Skeletal muscle satellite cell (primary cell): ENCODE results near the gene SLCO1B1. TPM values are rescaled to one million over a fixed set of nuclear protein-coding genes. Genes with fewer than 3 reads are reported as not detected.
"Not testable (repeated sequence)": the region's sequence is repeated elsewhere in the genome, so short reads cannot be mapped to it uniquely, and the experiment has no call there.

Experiments used
- H3K27me3 ChIP-seq: 2 replicates; pipeline ENCODE4 v1.7.0; 2013; ENCODE audit warnings: low read length; ENCODE audit not compliant: control insufficient read depth, insufficient read depth
- H3K36me3 ChIP-seq: 2 replicates; pipeline ENCODE4 v1.7.0; 2013; ENCODE audit warnings: mild to moderate bottlenecking, control low read depth, low read length; ENCODE audit not compliant: insufficient read depth
- H3K4me1 ChIP-seq: 2 replicates; pipeline ENCODE4 v1.7.0; 2013; ENCODE audit warnings: low read length; ENCODE audit not compliant: control insufficient read depth, insufficient read depth
- H3K4me2 ChIP-seq: 2 replicates; pipeline ENCODE4 v1.7.0; 2013; ENCODE audit warnings: mild to moderate bottlenecking, low read length
- H3K4me3 ChIP-seq: 2 replicates; pipeline ENCODE4 v1.7.0; 2013; ENCODE audit warnings: low read length
- H3K9ac ChIP-seq: 2 replicates; pipeline ENCODE4 v1.7.0; 2013; ENCODE audit warnings: mild to moderate bottlenecking, low read depth, low read length, moderate library complexity
- H3K9me3 ChIP-seq: replicated peaks from 2 replicates; pipeline ENCODE4 v1.7.0; 2013; ENCODE audit warnings: mild to moderate bottlenecking, control low read depth, low read length
- total RNA-seq: library from RNA; depleted of rRNA; stranded (reverse); fragments of >200 nt; gene quantifications from 2 replicates; pipeline ENCODE4 v1.2.3, GENCODE V29; 2012; rRNA removed

Gene SLCO1B1
- total RNA-seq = not detected in 2 replicates

GRCh38 chr12:21130998-21131397, at the start of gene SLCO1B1:
Gene SLCO1B1 (plus strand): TSS chr12:21131194. CDS start chr12:21141575, 10,381 bp downstream.
- Histone ChIP-seq H3K9ac (no peak within 1 kb of the TSS), H3K4me1 (no peaks in the 10 kb centered on the region), H3K36me3 (no peaks in the 10 kb centered on the region), H3K9me3 (no peaks in the 10 kb centered on the region), H3K4me3 (no peak within 1 kb of the TSS), H3K27me3 (no peaks in the 10 kb centered on the region), H3K4me2 (no peak within 1 kb of the TSS)

- not testable (repeated sequence) for H3K27me3 ChIP-seq, H3K4me2 ChIP-seq, H3K36me3 ChIP-seq, H3K4me1 ChIP-seq, H3K9me3 ChIP-seq, H3K4me3 ChIP-seq, H3K9ac ChIP-seq
Measured at GRCh38 chr12:21084753-21085152, 46.2 kb upstream of the SLCO1B1 start.

- Histone ChIP-seq H3K36me3 (no peaks in the 10 kb centered on the region), H3K9ac (no peak overlapping the region), H3K9me3 (no peaks in the 10 kb centered on the region), H3K27me3 (no peaks in the 10 kb centered on the region), H3K4me2 (no peak overlapping the region), H3K4me3 (no peak overlapping the region), H3K4me1 (no peaks in the 10 kb centered on the region)
Measured at GRCh38 chr12:21111732-21112131, 19.3 kb upstream of the SLCO1B1 start.

GRCh38 chr12:21113266-21113665, 17.7 kb upstream of the SLCO1B1 start:
- Histone ChIP-seq H3K4me1 (no peaks in the 10 kb centered on the region), H3K36me3 (no peaks in the 10 kb centered on the region), H3K4me2 (no peak overlapping the region), H3K9me3 (no peaks in the 10 kb centered on the region), H3K27me3 (no peaks in the 10 kb centered on the region), H3K4me3 (no peak overlapping the region), H3K9ac (no peak overlapping the region)

GRCh38 chr12:21117995-21118394, 13.0 kb upstream of the SLCO1B1 start:
- Histone ChIP-seq H3K4me3 (no peak overlapping the region), H3K4me2 (no peak overlapping the region), H3K27me3 (no peaks in the 10 kb centered on the region), H3K9me3 (no peaks in the 10 kb centered on the region), H3K4me1 (no peaks in the 10 kb centered on the region), H3K9ac (no peak overlapping the region), H3K36me3 (no peaks in the 10 kb centered on the region)

- no peaks in the 10 kb centered on the region for H3K4me1 ChIP-seq
- H3K9me3 ChIP-seq = no peaks in the 10 kb centered on the region
- no peaks in the 10 kb centered on the region for H3K27me3 ChIP-seq
- H3K4me2 ChIP-seq = no peak overlapping the region
- H3K4me3 ChIP-seq = no peak overlapping the region
- no peak overlapping the region for H3K9ac ChIP-seq
- no peaks in the 10 kb centered on the region for H3K36me3 ChIP-seq
Measured at GRCh38 chr12:21118760-21119159, 12.2 kb upstream of the SLCO1B1 start.

- no peak overlapping the region for H3K4me2 ChIP-seq
- H3K9ac ChIP-seq = no peak overlapping the region
- H3K27me3 ChIP-seq = no peaks in the 10 kb centered on the region
- no peaks in the 10 kb centered on the region for H3K36me3 ChIP-seq
- H3K4me3 ChIP-seq = no peak overlapping the region
- H3K4me1 ChIP-seq = no peaks in the 10 kb centered on the region
- H3K9me3 ChIP-seq = no peaks in the 10 kb centered on the region
Measured at GRCh38 chr12:21129351-21129750, 1.6 kb upstream of the SLCO1B1 start.

GRCh38 chr12:21129906-21130305, 1.1 kb upstream of the SLCO1B1 start:
- Histone ChIP-seq H3K4me2 (no peak overlapping the region), H3K27me3 (no peaks in the 10 kb centered on the region), H3K9me3 (no peaks in the 10 kb centered on the region), H3K4me1 (no peaks in the 10 kb centered on the region), H3K9ac (no peak overlapping the region), H3K4me3 (no peak overlapping the region), H3K36me3 (no peaks in the 10 kb centered on the region)

GRCh38 chr12:21137318-21137999, 6.5 kb downstream of the SLCO1B1 start:
- H3K9me3 ChIP-seq, H3K9ac ChIP-seq, H3K36me3 ChIP-seq, H3K27me3 ChIP-seq, H3K4me2 ChIP-seq, H3K4me1 ChIP-seq, H3K4me3 ChIP-seq: not testable (repeated sequence)

- H3K4me1 ChIP-seq = no peaks in the 10 kb centered on the region
- no peak overlapping the region for H3K9ac ChIP-seq
- H3K4me3 ChIP-seq = no peak overlapping the region
- no peaks in the 10 kb centered on the region for H3K9me3 ChIP-seq
- H3K36me3 ChIP-seq = no peaks in the 10 kb centered on the region
- H3K4me2 ChIP-seq = no peak overlapping the region
- H3K27me3 ChIP-seq = no peaks in the 10 kb centered on the region
Measured at GRCh38 chr12:21138016-21138415, 7.0 kb downstream of the SLCO1B1 start.

GRCh38 chr12:21144309-21144708, 13.3 kb downstream of the SLCO1B1 start:
- no peaks in the 10 kb centered on the region for H3K4me1 ChIP-seq
- H3K9ac ChIP-seq = no peak overlapping the region
- H3K4me3 ChIP-seq = no peak overlapping the region
- no peak overlapping the region for H3K4me2 ChIP-seq
- H3K9me3 ChIP-seq = no peaks in the 10 kb centered on the region
- H3K27me3 ChIP-seq = no peaks in the 10 kb centered on the region
- H3K36me3 ChIP-seq = no peaks in the 10 kb centered on the region

GRCh38 chr12:21149861-21150260, 18.9 kb downstream of the SLCO1B1 start:
- not testable (repeated sequence) for H3K4me3 ChIP-seq, H3K4me2 ChIP-seq, H3K36me3 ChIP-seq, H3K4me1 ChIP-seq, H3K9me3 ChIP-seq, H3K9ac ChIP-seq, H3K27me3 ChIP-seq
